ENCODE measurements around the gene SMYD3.

- TF ChIP-seq CTCF (IDR thresholded peaks at IDR 0.05; ENCODE audit: borderline replicate concordance, extremely low read depth, low read length, poor library complexity, severe bottlenecking) (no peak), EZH2 (IDR thresholded peaks at IDR 0.05; ENCODE audit: borderline replicate concordance, low read depth, low read length, severe bottlenecking) (no peak)
Measured at GRCh38 chr1:246178717-246179311, 328.3 kb downstream of the SMYD3 start.

Data from DND-41 (cell line).